GM21526 (cell line): ENCODE measurements around the gene TMEM175.
"Not testable (repeated sequence)": the region's sequence is repeated elsewhere in the genome, so short reads cannot be mapped to it uniquely, and the experiment has no call there.

ENCODE experiments used
- ATAC-seq: cut with Tn5 transposase; IDR thresholded peaks from one replicate; pipeline ENCODE4 v1.9.1; 2021; ENCODE audit warnings: moderate library complexity; ENCODE audit not compliant: unreplicated experiment, low FRiP score

Gene TMEM175

DNA sequence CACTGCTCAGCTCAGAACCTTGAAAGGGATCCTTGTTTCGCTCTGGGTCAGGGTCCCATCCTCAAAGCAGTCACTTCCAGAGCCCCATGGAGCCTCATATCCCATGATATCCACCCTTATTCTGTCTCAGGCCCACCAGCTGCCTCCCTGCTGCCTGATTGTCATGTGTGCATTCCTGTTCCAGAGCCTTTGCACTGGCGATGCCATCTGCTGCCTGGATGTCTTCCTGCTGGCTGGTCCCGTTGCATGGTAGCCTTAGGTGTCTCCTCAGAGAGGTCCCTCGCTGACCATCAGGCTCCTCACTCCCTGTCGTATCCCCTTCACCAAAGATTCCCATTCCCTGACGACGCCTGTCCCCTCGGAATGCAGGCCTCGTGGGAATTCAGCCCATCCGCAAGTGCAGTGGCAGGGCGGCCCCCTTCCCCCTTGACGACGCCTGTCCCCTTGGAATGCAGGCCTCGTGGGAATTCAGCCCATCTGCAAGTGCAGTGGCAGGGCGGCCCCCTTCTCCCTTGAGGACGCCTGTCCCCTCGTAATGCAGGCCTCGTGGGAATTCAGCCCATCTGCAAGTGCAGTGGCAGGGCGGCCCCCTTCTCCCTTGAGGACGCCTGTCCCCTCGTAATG lies 67.1 kb downstream of the TMEM175 start:
- ATAC-seq: not testable (repeated sequence)

DNA sequence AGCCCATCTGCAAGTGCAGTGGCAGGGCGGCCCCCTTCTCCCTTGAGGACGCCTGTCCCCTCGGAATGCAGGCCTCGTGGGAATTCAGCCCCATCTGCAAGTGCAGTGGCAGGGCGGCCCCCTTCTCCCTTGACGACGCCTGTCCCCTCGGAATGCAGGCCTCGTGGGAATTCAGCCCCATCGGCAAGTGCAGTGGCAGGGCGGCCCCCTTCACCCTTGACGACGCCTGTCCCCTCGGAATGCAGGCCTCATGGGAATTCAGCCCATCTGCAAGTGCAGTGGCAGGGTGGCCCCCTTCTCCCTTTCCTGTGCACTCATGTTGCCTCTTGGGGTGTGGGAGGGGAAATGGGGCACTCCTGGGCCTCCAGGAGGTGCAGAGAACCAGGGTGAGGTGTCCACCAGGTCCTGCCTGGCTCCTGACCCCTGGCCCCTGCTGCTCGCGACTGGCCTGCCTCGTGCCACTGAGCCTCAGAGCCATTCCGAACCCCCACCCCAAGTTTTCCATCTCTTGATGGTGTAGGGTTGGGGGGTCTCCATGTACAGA lies 67.7 kb downstream of the TMEM175 start:
- no peak for ATAC-seq

DNA sequence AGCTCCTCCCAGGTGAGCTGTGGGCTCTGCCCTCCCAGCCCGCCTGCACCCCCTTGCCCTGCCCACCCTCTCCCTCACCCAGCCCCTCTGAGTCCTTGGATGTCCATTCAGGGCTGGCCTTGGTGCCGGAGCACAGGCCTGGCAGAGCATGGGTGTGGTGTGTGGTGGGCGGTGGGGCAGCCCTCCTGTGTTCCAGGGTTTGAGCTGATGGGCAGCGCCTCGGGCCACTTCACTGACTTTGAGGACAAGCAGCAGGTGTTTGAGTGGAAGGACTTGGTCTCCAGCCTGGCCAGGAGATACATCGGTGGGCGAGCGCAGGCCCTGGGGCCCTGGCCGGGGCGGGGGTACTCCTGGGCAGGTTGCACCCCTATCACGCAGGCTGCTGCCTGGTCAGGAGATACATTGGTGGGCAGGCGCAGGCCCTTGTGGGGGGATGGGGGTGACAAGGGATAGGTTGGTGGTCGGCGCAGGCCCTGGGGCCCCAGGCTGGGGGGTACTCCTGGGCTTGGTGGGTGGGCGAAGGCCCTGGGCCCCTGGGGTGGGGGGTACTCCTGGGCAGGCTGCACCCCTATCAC lies 68.5 kb downstream of the TMEM175 start:
- no peak for ATAC-seq

DNA sequence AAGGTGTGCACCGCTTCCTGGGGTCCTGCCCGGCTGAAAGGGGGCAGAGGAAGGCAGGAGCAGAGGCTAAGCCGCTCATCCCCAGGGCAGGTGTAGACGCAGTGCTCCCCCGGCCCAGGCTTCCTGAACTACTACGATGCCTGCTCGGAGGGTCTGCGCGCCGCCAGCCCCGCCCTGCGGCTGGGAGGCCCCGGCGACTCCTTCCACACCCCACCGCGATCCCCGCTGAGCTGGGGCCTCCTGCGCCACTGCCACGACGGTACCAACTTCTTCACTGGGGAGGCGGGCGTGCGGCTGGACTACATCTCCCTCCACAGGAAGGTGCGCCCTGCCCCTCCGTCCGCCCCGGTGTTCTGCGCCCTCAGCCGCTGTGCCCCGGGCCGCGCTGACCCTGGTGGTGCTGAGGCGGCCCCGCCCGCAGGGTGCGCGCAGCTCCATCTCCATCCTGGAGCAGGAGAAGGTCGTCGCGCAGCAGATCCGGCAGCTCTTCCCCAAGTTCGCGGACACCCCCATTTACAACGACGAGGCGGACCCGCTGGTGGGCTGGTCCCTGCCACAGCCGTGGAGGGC lies 69.4 kb downstream of the TMEM175 start:
- ATAC-seq: no peak

DNA sequence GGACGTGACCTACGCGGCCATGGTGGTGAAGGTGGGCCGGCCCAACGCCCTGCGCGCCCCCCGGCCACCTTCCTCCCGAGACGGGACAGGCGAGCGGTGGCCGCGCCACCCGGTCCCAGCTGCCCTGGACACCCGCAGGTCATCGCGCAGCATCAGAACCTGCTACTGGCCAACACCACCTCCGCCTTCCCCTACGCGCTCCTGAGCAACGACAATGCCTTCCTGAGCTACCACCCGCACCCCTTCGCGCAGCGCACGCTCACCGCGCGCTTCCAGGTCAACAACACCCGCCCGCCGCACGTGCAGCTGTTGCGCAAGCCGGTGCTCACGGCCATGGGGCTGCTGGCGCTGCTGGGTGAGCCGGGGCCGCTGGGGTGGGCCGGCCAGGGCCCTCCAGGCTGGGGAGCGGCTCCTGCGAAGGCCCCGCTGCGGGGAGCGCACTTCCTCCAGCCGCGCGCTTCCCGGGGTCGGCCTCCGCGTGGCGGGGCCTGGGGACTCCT lies 69.9 kb downstream of the TMEM175 start:
- ATAC-seq: no peak

DNA sequence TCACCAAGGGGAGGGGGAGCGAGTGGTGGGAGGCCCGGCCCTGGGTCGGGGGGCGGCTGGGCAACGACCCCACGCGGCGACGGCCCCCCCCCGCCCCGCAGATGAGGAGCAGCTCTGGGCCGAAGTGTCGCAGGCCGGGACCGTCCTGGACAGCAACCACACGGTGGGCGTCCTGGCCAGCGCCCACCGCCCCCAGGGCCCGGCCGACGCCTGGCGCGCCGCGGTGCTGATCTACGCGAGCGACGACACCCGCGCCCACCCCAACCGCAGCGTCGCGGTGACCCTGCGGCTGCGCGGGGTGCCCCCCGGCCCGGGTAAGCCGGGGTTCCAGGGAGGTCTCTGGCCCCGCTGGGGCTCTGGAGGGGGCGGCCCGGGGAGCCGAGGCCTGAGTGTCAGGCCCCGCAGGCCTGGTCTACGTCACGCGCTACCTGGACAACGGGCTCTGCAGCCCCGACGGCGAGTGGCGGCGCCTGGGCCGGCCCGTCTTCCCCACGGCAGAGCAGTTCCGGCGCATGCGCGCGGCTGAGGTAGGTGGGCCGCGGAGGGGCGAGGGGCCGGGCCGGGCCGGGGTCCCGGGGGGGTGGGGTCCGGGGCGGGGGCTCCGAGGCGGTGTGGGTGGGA lies 70.5 kb downstream of the TMEM175 start:
- no peak for ATAC-seq

DNA sequence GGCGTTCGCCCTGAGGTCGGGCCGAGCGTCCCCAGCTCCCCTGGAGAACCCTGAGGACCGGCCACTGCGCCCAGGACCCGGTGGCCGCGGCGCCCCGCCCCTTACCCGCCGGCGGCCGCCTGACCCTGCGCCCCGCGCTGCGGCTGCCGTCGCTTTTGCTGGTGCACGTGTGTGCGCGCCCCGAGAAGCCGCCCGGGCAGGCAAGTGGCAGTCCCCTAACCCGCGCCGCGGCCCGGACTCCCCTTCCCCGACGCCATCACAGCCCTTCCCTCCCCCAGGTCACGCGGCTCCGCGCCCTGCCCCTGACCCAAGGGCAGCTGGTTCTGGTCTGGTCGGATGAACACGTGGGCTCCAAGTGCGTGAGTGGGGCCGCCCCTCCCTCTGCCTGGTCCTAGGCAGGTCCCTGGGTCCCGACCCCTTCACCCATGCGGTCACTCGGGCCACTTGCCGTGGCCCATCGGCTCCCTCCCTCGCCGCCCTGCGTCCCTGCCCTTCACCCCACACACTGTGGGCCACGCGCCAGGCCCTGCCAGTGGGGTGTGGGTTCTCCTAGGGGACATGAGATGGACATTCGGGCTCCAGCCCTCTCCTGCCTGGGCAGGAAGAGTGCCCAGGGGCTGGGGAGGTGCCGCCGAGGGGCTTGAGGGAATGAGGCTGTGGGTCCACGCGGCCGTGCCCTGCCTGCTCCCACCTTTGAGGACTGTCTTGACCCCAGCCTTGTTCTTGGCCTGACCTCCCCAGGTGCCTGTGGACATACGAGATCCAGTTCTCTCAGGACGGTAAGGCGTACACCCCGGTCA lies 71.2 kb downstream of the TMEM175 start:
- ATAC-seq: no peak

DNA sequence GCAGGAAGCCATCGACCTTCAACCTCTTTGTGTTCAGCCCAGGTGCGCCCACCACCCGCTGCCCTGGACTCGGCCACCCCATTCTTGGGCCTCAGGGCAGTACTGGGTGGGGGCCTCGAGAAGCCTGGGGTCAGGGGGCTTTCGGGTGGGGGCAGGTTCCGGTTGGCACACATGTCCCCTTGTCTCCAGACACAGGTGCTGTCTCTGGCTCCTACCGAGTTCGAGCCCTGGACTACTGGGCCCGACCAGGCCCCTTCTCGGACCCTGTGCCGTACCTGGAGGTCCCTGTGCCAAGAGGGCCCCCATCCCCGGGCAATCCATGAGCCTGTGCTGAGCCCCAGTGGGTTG lies 71.8 kb downstream of the TMEM175 start:
- no peak for ATAC-seq

DNA sequence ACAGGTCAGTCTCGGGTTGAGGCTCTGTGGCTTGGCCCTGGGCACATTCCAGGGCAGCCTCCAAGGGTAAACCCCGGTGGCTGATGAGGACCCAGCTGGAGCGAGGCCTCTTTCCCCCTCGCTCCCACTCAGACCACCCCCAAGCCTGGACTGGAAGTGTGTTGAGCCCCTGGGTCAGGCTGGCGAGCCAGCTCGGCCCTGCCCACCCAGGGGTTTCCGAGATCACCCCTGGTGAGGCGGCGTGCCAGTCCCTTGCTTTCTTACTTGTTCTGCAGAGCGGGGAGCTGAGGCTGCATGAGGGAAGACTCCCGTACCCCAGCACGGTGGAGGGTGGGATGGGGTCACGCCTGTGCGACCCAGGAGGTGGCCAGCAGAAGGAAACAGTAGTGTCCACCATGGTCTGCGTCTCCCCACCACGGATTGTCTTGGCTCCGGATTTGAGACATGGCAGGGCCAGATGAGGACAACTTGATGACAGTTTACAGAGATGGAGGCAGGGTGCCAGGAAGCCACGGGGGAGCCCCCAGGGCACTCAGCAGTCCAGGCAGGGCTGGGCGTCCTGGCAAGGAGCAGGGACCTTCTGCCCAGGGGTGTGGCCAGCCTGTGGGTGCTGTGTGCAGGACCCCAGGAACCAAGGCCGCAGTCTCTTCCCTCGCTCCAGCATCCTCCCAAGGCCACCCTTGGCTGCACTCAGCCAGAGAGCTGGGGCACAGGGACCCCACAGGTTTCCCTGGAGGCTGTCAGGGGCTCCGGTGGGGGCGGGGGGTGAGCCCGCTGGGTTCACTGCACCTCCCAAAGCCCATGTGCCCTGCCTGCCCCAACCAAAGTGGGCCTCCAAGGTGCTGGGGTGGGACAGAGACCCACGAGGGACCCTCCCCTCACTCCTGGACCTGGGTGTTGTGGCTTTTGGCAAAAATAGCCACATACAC lies 72.6 kb downstream of the TMEM175 start:
- ATAC-seq: no peak

DNA sequence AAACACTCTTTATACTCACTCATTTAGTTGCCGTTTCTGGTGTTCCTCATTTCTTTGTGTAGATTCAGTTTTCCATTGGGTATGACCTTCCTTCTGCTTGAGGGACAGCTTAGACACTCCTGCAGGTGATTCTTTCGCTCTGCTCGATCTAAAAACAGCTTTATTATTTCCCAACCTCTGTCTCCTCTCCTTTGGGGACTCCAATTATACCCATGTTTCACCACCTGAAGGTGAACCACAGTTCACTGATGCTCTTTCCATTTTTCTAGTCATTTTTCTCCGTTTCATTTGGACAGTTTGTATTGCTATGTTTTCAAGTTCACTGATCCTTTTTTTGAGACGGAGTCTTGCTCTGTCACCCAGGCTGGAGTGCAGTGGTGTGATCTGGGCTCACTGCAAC lies 74.6 kb downstream of the TMEM175 start:
- no peak for ATAC-seq
